Peyer's patch (tissue), 4 donors: Measurements from ENCODE around the gene VAPA. TPM values are rescaled to one million over a fixed set of nuclear protein-coding genes. Genes with fewer than 3 reads are reported as not detected.

Source experiments
- DNase-seq, 3 donors: peaks; one replicate each; pipeline ENCODE4 v3.0.0-alpha.2; 2017 to 2019
- H3K27ac ChIP-seq, 4 donors: fragments of 200-600 bp; sonication (generic); one replicate each; pipeline ENCODE4 v1.5.1; 2016 to 2019
- H3K27me3 ChIP-seq, 2 donors: fragments of 200-600 bp; sonication (generic); one replicate each; pipeline ENCODE4 v1.5.1; 2019
- H3K36me3 ChIP-seq, 3 donors: fragments of 200-600 bp; sonication (generic); one replicate each; pipeline ENCODE4 v1.5.1; 2016 to 2019
- H3K4me1 ChIP-seq, 4 donors: fragments of 200-600 bp; sonication (generic); one replicate each; pipeline ENCODE4 v1.5.1; 2016 to 2019
- H3K4me3 ChIP-seq, 4 donors: fragments of 200-600 bp; sonication (generic); 1 replicate in 3 of 4; 2 replicates in 1 of 4; pipeline ENCODE4 v1.5.1; 2016 to 2019; ENCODE audit warnings: mild to moderate bottlenecking in 1 of 4
- H3K9me3 ChIP-seq, 4 donors: fragments of 200-600 bp; sonication (generic); one replicate each; pipeline ENCODE4 v1.5.1; 2016 to 2019; ENCODE audit warnings: mild to moderate bottlenecking in 1 of 4
- POLR2A ChIP-seq, 2 donors: fragments of 450-650 bp; IDR thresholded peaks; one replicate each; pipeline ENCODE4 v1.5.1; 2017; ENCODE audit warnings: antibody characterized with exemption in 2 of 2, mild to moderate bottlenecking in 2 of 2, moderate library complexity in 2 of 2
- total RNA-seq, 4 donors: library from RNA; depleted of rRNA; stranded (reverse); fragments of >200 nt; gene quantifications; one replicate each; pipeline ENCODE4 v1.1.0, GENCODE V29; 2016
- TF ChIP-seq, protein P1 (sequence below), 6 experiments: fragments of 450-650 bp in 4 of 6; fragments of 200-600 bp in 2 of 6; sonication (generic) in 1 of 6; IDR thresholded peaks; one replicate each; pipeline ENCODE4 v1.5.1; 2017 to 2019; ENCODE audit warnings: antibody characterized with exemption in 6 of 6, mild to moderate bottlenecking in 3 of 6, moderate library complexity in 1 of 6

Gene VAPA
- total RNA-seq, 4 donors from 2014 or later: 155 to 232 (median 219) TPM

DNA sequence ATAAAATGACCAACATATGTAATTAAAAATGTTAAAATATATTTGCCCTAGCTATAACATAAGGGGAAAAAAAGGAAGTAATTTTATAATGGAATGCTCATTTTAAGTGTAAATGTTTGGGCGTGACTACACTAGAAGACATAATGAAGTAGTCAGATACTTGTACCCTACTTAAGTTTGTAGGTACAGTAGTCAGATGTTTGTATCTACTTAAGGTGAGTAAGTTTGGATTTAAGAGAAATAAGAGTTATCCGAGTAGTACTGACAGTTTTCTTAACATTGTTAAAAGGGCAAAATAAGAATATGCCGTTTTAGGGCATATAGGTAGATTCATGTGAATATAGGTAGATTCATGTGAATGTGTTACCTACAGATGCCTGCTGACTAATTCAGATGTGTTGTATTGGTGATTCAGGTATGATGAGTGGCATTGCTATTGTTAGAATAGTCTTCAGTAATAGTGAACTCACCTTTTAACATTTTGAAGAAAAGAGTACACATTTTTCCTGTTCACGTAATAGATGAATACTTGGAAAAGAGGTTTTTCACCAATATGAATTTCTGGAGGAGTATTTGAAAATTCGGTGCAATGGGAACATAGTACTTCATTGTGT, 14.9 kb downstream of the VAPA start:
- H3K27me3 ChIP-seq: no peaks in the 10 kb centered on the region
- DNase-seq: no peak
- H3K36me3 ChIP-seq: peaks cover 0 to 14% (median 0%) of the 10 kb centered on the region in 3 donors
- no peak overlapping the region for H3K4me3 ChIP-seq
- no peaks in the 10 kb centered on the region for H3K9me3 ChIP-seq
- H3K27ac ChIP-seq: no peak overlapping the region
- H3K4me1 ChIP-seq: peaks cover 0 to 48% (median 11%) of the 10 kb centered on the region in 4 donors
- TF ChIP-seq POLR2A (IDR thresholded peaks at IDR 0.05): no peak
- TF ChIP-seq, protein P1, sequence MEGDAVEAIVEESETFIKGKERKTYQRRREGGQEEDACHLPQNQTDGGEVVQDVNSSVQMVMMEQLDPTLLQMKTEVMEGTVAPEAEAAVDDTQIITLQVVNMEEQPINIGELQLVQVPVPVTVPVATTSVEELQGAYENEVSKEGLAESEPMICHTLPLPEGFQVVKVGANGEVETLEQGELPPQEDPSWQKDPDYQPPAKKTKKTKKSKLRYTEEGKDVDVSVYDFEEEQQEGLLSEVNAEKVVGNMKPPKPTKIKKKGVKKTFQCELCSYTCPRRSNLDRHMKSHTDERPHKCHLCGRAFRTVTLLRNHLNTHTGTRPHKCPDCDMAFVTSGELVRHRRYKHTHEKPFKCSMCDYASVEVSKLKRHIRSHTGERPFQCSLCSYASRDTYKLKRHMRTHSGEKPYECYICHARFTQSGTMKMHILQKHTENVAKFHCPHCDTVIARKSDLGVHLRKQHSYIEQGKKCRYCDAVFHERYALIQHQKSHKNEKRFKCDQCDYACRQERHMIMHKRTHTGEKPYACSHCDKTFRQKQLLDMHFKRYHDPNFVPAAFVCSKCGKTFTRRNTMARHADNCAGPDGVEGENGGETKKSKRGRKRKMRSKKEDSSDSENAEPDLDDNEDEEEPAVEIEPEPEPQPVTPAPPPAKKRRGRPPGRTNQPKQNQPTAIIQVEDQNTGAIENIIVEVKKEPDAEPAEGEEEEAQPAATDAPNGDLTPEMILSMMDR (IDR thresholded peaks at IDR 0.05): no peak

DNA sequence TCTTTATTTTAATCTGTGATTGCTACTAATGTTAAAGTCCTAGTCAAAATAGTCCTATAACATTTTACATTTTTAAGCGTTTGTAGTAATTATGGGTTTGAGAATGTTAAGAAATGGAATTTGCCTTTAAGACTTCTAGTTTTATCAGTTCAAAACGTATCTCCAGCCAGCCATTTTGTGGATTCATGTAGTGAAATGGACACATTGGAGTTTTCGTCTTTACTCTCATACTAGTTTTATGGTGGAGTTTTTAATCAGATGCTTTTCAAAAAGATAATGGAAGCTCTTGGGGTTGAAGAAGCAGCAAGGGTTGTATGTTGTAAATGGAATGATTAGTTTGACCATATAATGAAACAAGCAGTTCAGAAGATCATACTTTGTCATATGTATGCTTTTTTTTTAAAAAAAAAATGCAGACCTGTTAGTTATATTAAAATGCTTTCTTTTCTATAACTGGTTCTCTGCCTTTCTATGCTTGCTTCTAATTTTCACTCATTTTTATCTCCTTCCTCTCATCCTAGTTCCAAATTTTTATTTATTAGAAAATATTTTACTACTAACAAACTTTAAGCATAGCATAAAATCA, 16.6 kb downstream of the VAPA start:
- H3K27me3 ChIP-seq: no peaks in the 10 kb centered on the region
- DNase-seq: no peak
- H3K36me3 ChIP-seq: peaks cover 0 to 24% (median 0%) of the 10 kb centered on the region in 3 donors
- TF ChIP-seq POLR2A (IDR thresholded peaks at IDR 0.05): no peak
- H3K4me1 ChIP-seq: peaks cover 0 to 34% (median 10%) of the 10 kb centered on the region in 4 donors
- H3K4me3 ChIP-seq: no peak overlapping the region
- H3K27ac ChIP-seq: no peak overlapping the region
- H3K9me3 ChIP-seq: no peaks in the 10 kb centered on the region

DNA sequence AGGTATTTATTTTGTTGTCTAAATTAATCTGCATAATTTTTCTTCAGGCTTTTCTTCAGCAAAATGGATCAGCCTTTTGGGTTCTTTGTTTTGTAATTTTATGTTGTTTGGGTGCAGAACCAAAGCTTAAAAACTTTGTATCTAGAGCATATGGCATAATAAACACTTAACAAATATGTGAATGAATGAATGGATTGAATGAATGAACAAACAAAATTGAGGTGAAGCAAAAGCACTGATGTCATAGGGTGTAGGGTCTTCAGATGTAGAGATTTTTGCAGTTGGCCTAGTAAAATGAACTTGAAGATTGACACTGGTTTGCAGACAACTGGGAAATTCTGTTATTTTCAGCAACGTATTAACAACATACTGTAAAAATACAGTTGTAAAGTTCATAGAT, 17.3 kb downstream of the VAPA start:
- peaks cover 0 to 30% (median 0%) of the 10 kb centered on the region in 3 donors for H3K36me3 ChIP-seq
- no peak for DNase-seq
- no peaks in the 10 kb centered on the region for H3K27me3 ChIP-seq
- no peak overlapping the region for H3K27ac ChIP-seq
- no peak for TF ChIP-seq POLR2A (IDR thresholded peaks at IDR 0.05)
- TF ChIP-seq, protein P1 (IDR thresholded peaks at IDR 0.05): no peak
- H3K4me3 ChIP-seq: no peak overlapping the region
- H3K4me1 ChIP-seq: peaks cover 0 to 28% (median 9%) of the 10 kb centered on the region in 4 donors
- no peaks in the 10 kb centered on the region for H3K9me3 ChIP-seq

DNA sequence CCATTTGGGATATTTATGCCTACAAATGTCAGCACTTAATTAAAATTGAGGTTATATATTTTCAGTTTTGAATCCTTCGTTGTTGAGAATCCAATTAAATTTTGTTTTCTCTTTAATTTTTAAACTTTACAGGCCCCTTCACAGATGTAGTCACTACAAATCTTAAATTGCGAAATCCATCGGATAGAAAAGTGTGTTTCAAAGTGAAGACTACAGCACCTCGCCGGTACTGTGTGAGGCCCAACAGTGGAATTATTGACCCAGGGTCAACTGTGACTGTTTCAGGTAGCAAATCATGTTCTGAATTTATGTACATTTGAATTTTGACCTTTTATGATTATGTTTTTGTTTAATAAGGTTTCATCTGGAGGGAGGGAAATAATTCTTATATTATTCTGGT, 17.9 kb downstream of the VAPA start:
- no peak overlapping the region for H3K4me3 ChIP-seq
- peaks cover 0 to 23% (median 8%) of the 10 kb centered on the region in 4 donors for H3K4me1 ChIP-seq
- no peaks in the 10 kb centered on the region for H3K27me3 ChIP-seq
- TF ChIP-seq, protein P1 (IDR thresholded peaks at IDR 0.05): no peak
- no peak for TF ChIP-seq POLR2A (IDR thresholded peaks at IDR 0.05)
- peaks cover 0 to 35% (median 0%) of the 10 kb centered on the region in 3 donors for H3K36me3 ChIP-seq
- DNase-seq: no peak
- no peaks in the 10 kb centered on the region for H3K9me3 ChIP-seq
- no peak overlapping the region for H3K27ac ChIP-seq

DNA sequence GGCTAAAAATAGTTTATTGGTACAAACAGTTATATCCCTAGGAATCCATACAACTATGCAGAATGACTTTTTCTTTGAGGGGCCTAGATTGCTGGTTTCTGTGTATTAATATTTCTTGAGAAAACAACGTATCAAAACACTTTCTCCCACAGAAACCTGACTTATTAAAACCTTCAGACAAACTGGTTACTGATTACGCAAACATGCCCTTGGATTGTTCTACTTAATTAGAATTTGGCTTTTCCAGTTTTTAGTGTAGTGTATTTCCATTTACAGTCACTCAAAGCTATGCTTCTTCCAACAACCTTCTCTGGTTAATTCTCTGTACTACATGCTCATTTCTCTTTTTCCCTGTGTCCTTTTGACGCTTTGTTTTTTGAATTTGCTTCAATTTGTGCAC, 20.0 kb downstream of the VAPA start:
- Histone ChIP-seq H3K4me3 (no peak overlapping the region), H3K9me3 (no peaks in the 10 kb centered on the region), H3K27ac (no peak overlapping the region), H3K36me3 (peaks cover 0 to 57% (median 0%) of the 10 kb centered on the region in 3 donors), H3K4me1 (peaks cover 0 to 8% (median 0%) of the 10 kb centered on the region in 4 donors), H3K27me3 (no peaks in the 10 kb centered on the region)
- no peak for DNase-seq
- TF ChIP-seq POLR2A (IDR thresholded peaks at IDR 0.05): no peak
- TF ChIP-seq, protein P1 (IDR thresholded peaks at IDR 0.05): no peak

DNA sequence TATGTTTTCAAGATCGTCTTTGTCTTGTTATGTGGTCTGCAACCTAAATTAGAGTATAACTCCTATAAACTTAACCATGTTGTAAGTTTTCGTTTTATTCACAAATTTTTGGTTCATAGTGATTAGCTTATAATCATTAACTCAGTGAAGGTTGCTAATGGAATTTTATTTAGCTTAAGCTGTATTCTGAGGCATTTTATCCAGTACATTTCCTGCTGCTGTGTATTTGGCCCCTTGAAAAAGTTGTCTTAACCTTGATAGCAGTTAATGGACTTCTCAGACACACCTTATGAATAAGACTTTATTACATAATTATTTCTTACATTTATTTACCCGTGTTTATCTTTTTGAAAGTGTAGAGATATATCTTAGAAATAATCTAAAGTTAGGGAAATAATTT, 20.5 kb downstream of the VAPA start:
- peaks cover 0 to 4% (median 0%) of the 10 kb centered on the region in 4 donors for H3K4me1 ChIP-seq
- H3K4me3 ChIP-seq: no peak overlapping the region
- no peaks in the 10 kb centered on the region for H3K9me3 ChIP-seq
- TF ChIP-seq POLR2A (IDR thresholded peaks at IDR 0.05): no peak
- TF ChIP-seq, protein P1 (IDR thresholded peaks at IDR 0.05): no peak
- no peaks in the 10 kb centered on the region for H3K27me3 ChIP-seq
- H3K27ac ChIP-seq: no peak overlapping the region
- peaks cover 0 to 59% (median 0%) of the 10 kb centered on the region in 3 donors for H3K36me3 ChIP-seq
- no peak for DNase-seq
